ENCODE results near the gene HOTAIR. TPM values are rescaled to one million over a fixed set of nuclear protein-coding genes. Genes with fewer than 3 reads are reported as not detected.
A peak's percentile ranks its signal among the peaks of the same experiment; 100 is the strongest.

The HOTAIR gene
- total RNA-seq, 1 experiment from 2014 or later, result 5.5 TPM

DNA sequence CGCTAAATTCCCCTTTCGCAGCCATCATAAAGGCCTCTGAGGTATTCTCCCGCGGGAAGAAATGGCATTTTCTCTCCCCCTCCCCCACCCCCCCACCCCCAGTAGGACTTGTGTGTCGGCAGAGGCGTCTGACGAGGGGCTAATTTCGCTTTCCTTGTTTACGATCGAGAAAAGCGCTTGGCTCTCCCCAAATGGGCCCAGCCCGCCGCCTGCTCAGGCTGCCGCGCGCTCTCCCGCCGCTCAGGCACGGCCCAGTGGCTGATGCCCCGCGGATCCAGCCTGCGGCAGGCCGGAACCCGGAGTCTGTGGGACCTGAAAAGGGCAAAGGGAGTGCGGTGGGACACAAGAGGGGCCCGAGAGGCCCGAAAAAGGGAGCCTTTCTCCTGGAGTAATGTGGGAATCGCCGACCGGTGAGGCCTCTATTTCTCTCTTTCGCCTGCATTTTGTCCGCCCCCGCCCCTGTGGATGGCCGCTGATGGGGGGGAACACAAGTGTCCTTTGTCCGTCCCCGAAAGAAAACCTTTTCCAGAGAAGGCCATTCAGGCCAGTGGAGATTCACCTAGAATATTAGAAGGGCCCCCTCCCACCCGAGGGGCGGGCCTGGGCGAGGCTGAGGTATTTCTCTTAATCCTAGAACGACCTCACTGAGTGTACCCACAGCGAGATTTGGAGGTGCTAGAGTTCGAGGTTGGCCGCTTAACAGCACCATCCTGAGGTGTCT lies 44.5 kb upstream of the HOTAIR start:
- CTCF ChIA-PET, result no interaction called here
- Histone ChIP-seq H3K9me3 (ENCODE audit: low read depth, low read length, poor library complexity, severe bottlenecking) (no peaks in the 10 kb centered on the region), H3K27ac (ENCODE audit: low read depth, low read length, poor library complexity, severe bottlenecking) (peak overlapping the region; percentile 97), H3K36me3 (ENCODE audit: insufficient read depth, low read length, poor library complexity, severe bottlenecking) (no peaks in the 10 kb centered on the region), H3K4me1 (ENCODE audit: insufficient read depth, low read length, poor library complexity, severe bottlenecking) (peaks cover 66% of the 10 kb centered on the region), H3K27me3 (replicated peaks; ENCODE audit: insufficient read depth, low read depth, low read length, poor library complexity) (no peaks in the 10 kb centered on the region), H3K4me3 (ENCODE audit: low read depth, low read length, poor library complexity, severe bottlenecking) (peak overlapping the region; percentile 68)
- TSS peak; percentile 27 for BruUV-seq (replicated peaks)
- POLR2A ChIA-PET (ENCODE audit: low non-redundant PET), result interaction anchor here (0.5 kb wide), 1 partner anchor 172 kb away, joined by 6 read pairs; no protein-coding TSS in a partner anchor
- DNase-seq (ENCODE audit: low spot score), result peak; percentile 81
- TF ChIP-seq, protein P1, sequence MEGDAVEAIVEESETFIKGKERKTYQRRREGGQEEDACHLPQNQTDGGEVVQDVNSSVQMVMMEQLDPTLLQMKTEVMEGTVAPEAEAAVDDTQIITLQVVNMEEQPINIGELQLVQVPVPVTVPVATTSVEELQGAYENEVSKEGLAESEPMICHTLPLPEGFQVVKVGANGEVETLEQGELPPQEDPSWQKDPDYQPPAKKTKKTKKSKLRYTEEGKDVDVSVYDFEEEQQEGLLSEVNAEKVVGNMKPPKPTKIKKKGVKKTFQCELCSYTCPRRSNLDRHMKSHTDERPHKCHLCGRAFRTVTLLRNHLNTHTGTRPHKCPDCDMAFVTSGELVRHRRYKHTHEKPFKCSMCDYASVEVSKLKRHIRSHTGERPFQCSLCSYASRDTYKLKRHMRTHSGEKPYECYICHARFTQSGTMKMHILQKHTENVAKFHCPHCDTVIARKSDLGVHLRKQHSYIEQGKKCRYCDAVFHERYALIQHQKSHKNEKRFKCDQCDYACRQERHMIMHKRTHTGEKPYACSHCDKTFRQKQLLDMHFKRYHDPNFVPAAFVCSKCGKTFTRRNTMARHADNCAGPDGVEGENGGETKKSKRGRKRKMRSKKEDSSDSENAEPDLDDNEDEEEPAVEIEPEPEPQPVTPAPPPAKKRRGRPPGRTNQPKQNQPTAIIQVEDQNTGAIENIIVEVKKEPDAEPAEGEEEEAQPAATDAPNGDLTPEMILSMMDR (conservative IDR thresholded peaks at IDR 0.05; ENCODE audit: low read depth, low read length), result no peak
- no peak for TF ChIP-seq EZH2 (IDR thresholded peaks at IDR 0.05; ENCODE audit: borderline replicate concordance, low read depth, low read length, poor library complexity, severe bottlenecking)
- intact Hi-C loops (cut with micrococcal nuclease; ENCODE audit: unreplicated experiment), result no loop called here

DNA sequence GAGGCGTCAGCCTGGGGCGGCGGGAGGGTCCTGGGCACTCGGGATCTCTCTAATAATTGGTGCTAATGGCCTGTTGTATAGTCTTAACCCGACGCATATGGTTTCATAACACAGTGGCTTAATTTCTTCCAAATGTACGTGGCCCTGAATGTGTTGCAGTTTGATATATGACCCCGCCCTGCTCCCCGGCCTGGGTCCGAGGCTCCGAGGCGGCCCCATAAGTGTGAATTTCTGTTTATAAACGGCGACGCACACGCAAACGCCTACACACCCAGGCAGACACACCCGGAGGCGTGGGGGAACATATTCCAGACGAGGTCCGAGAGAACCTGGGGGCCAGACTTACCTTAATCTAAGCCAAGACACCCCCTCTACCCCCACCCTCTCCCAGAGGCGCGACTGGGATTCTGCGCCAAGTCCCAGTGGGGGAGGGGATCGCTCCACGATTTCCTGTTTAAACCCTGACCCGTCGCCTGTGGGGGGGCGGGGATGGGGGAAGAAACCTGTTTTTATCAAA lies 43.8 kb upstream of the HOTAIR start:
- Histone ChIP-seq H3K27ac (ENCODE audit: low read depth, low read length, poor library complexity, severe bottlenecking) (peak overlapping the region; percentile 97), H3K4me1 (ENCODE audit: insufficient read depth, low read length, poor library complexity, severe bottlenecking) (peaks cover 59% of the 10 kb centered on the region), H3K36me3 (ENCODE audit: insufficient read depth, low read length, poor library complexity, severe bottlenecking) (no peaks in the 10 kb centered on the region), H3K4me3 (ENCODE audit: low read depth, low read length, poor library complexity, severe bottlenecking) (peak overlapping the region; percentile 68), H3K27me3 (replicated peaks; ENCODE audit: insufficient read depth, low read depth, low read length, poor library complexity) (no peaks in the 10 kb centered on the region), H3K9me3 (ENCODE audit: low read depth, low read length, poor library complexity, severe bottlenecking) (no peaks in the 10 kb centered on the region)
- CTCF ChIA-PET, result no interaction called here
- TF ChIP-seq EZH2 (IDR thresholded peaks at IDR 0.05; ENCODE audit: borderline replicate concordance, low read depth, low read length, poor library complexity, severe bottlenecking), result no peak
- TF ChIP-seq, protein P1 (conservative IDR thresholded peaks at IDR 0.05; ENCODE audit: low read depth, low read length), result no peak
- intact Hi-C loops (cut with micrococcal nuclease; ENCODE audit: unreplicated experiment), result no loop called here
- peak; percentile 80 for DNase-seq (ENCODE audit: low spot score)
- POLR2A ChIA-PET (ENCODE audit: low non-redundant PET), result no interaction called here
- TSS peak; percentile 27 for BruUV-seq (replicated peaks)

DNA sequence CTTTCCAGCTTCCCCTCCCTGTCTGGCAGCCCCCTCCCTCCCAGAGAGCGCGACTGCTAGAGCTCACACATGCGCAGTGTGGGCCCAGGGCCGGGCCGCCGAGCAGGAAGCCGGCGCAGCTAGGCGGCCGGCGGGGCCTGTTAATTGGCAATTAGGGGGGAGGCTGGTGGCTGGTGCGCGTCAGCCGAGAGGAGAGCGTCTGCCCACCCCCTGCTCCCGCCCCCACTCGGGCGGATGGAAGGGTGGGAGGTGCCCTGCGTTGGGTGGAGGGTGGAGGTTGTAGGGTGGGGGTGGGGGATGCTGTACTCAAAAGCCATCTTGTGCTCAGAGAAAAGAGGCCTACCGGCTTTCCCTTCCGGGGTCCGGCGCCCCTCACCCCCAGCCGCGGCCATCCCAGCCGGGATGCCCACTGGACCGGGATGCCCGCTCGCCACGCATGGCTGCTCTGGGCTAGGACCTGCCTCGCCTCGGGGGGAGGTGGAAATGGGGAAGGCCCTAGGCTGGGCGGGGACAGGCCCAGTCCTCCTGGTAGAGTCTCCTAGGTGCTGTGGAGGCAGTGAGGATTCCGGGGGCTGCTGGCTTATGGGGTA lies 43.2 kb upstream of the HOTAIR start:
- TF ChIP-seq, protein P1 (conservative IDR thresholded peaks at IDR 0.05; ENCODE audit: low read depth, low read length), result no peak
- TF ChIP-seq EZH2 (IDR thresholded peaks at IDR 0.05; ENCODE audit: borderline replicate concordance, low read depth, low read length, poor library complexity, severe bottlenecking), result no peak
- BruUV-seq (replicated peaks), result no TSS peak
- Histone ChIP-seq H3K36me3 (ENCODE audit: insufficient read depth, low read length, poor library complexity, severe bottlenecking) (no peaks in the 10 kb centered on the region), H3K27ac (ENCODE audit: low read depth, low read length, poor library complexity, severe bottlenecking) (peak overlapping the region; percentile 97), H3K27me3 (replicated peaks; ENCODE audit: insufficient read depth, low read depth, low read length, poor library complexity) (no peaks in the 10 kb centered on the region), H3K4me3 (ENCODE audit: low read depth, low read length, poor library complexity, severe bottlenecking) (peak overlapping the region; percentile 68), H3K9me3 (ENCODE audit: low read depth, low read length, poor library complexity, severe bottlenecking) (no peaks in the 10 kb centered on the region), H3K4me1 (ENCODE audit: insufficient read depth, low read length, poor library complexity, severe bottlenecking) (peaks cover 59% of the 10 kb centered on the region)
- ChIA-PET POLR2A (ENCODE audit: low non-redundant PET) (interaction anchor here (0.6 to 0.7 kb wide), 4 partner anchors 8 to 78 kb away, joined by 3 to 24 read pairs (median 10); no protein-coding TSS in a partner anchor), CTCF (interaction anchor here (0.7 to 2.2 kb wide), 6 partner anchors 9 to 827 kb away, joined by 3 to 21 read pairs (median 12); partner anchors contain the start of genes HOXC10 and HOXC8)
- intact Hi-C loops (cut with micrococcal nuclease; ENCODE audit: unreplicated experiment), result no loop called here
- peak; percentile 99 for DNase-seq (ENCODE audit: low spot score)
